ENCODE data around the gene MTREX.

DNA sequence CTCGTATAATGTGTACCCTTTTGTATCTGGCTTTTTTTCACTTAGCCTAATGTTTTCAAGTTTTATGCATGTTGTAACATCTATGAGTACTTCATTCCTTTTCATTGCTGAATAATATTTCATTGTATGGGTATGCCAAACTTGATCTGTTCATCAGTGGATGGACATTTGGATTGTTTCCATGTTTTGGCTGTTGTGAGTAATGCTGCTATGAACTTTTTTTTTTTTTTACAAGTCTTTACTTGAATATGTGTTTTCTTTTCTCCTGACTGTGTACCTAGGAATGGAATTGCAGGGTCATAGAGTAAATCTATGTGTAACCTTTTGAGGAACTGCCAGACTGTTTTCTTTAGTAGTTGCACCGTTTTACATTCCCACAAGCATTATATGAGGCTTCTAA, 52.4 kb downstream of the MTREX start:
- TF ChIP-seq, protein P1, sequence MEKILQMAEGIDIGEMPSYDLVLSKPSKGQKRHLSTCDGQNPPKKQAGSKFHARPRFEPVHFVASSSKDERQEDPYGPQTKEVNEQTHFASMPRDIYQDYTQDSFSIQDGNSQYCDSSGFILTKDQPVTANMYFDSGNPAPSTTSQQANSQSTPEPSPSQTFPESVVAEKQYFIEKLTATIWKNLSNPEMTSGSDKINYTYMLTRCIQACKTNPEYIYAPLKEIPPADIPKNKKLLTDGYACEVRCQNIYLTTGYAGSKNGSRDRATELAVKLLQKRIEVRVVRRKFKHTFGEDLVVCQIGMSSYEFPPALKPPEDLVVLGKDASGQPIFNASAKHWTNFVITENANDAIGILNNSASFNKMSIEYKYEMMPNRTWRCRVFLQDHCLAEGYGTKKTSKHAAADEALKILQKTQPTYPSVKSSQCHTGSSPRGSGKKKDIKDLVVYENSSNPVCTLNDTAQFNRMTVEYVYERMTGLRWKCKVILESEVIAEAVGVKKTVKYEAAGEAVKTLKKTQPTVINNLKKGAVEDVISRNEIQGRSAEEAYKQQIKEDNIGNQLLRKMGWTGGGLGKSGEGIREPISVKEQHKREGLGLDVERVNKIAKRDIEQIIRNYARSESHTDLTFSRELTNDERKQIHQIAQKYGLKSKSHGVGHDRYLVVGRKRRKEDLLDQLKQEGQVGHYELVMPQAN (conservative IDR thresholded peaks at IDR 0.05): no peak
- TF ChIP-seq NFYB (IDR thresholded peaks at IDR 0.05; ENCODE audit: insufficient read depth, low read depth, low read length) (no peak), POLR2AphosphoS5 (IDR thresholded peaks at IDR 0.05; ENCODE audit: low read length) (no peak), TCF7 (IDR thresholded peaks at IDR 0.05; ENCODE audit: borderline replicate concordance) (no peak), ETV6 (conservative IDR thresholded peaks at IDR 0.05 in 1 of 2, IDR thresholded peaks at IDR 0.05 in 1 of 2; ENCODE audit: borderline replicate concordance in 1 of 2, low read depth in 1 of 2) (no peak), ZNF274 (IDR thresholded peaks at IDR 0.05; ENCODE audit: insufficient read depth, insufficient read length) (no peak), POLR2A (IDR thresholded peaks at IDR 0.05; ENCODE audit: low read depth, low read length) (no peak), ATF7 (IDR thresholded peaks at IDR 0.05; ENCODE audit: low read depth) (no peak), ASH2L (IDR thresholded peaks at IDR 0.05; ENCODE audit: borderline replicate concordance, low read depth) (no peak)
